PC-3 (cell line): ENCODE data around the gene QPCT. TPM values are rescaled to one million over a fixed set of nuclear protein-coding genes. Genes with fewer than 3 reads are reported as not detected.

Experiments
- ATAC-seq: fragments of 200-7000 bp; cut with Tn5 transposase; 2 replicates; pipeline ENCODE4 v1.9.1; 2020; ENCODE audit warnings: mild to moderate bottlenecking, moderate library complexity
- BruUV-seq: library from RNA; stranded (reverse); fragments of 400-500 nt; replicated peaks from 2 replicates; lab custom pipeline; 2021; lab: Mats Ljungman, UMichigan
- CTCF ChIA-PET: fragments of 300-600 bp; sonication (Branson Sonifier 250); formaldehyde crosslinking; loops from one replicate; lab custom pipeline; 2022; ENCODE audit warnings: antibody characterized with exemption; lab: Charles Lee
- POLR2A ChIA-PET: fragments of 300-600 bp; sonication (Branson Sonifier 250); formaldehyde crosslinking; loops from one replicate; lab custom pipeline; 2022; ENCODE audit warnings: antibody characterized with exemption; ENCODE audit not compliant: unreplicated experiment; lab: Charles Lee
- DNase-seq: peaks from one replicate; pipeline ENCODE4 v3.0.0-alpha.2; 2015
- H2AFZ ChIP-seq: fragments of 300-600 bp; sonication (generic); 2 replicates; pipeline ENCODE4 v1.6.0; 2016; ENCODE audit warnings: antibody characterized with exemption, low read length
- H3F3A ChIP-seq: fragments of 300-600 bp; sonication (generic); one replicate; pipeline ENCODE4 v1.6.0; 2017; ENCODE audit warnings: antibody characterized with exemption, low read length, control low read depth, mild to moderate bottlenecking; ENCODE audit not compliant: unreplicated experiment
- H3K27ac ChIP-seq: fragments of 300-600 bp; sonication (generic); 2 replicates; pipeline ENCODE4 v1.5.1; 2016; ENCODE audit warnings: mild to moderate bottlenecking, low read length
- H3K27me3 ChIP-seq: fragments of 300-600 bp; sonication (generic); 2 replicates; pipeline ENCODE4 v1.6.1; 2016; ENCODE audit warnings: low read length, mixed read lengths
- H3K36me3 ChIP-seq: fragments of 300-600 bp; sonication (generic); 2 replicates; pipeline ENCODE4 v1.6.1; 2016; ENCODE audit warnings: low read depth, mixed run types, low read length, mixed read lengths
- H3K4me1 ChIP-seq: fragments of 300-600 bp; sonication (generic); 2 replicates; pipeline ENCODE4 v1.5.1; 2016; ENCODE audit warnings: low read length; ENCODE audit not compliant: insufficient read depth
- H3K4me2 ChIP-seq: fragments of 300-600 bp; sonication (generic); 2 replicates; pipeline ENCODE4 v1.6.0; 2016; ENCODE audit warnings: low read length
- H3K4me3 ChIP-seq: fragments of 300-600 bp; sonication (generic); 2 replicates; pipeline ENCODE4 v1.5.1; 2016; ENCODE audit warnings: mild to moderate bottlenecking, low read length, mixed read lengths
- H3K79me2 ChIP-seq: fragments of 300-600 bp; sonication (generic); 2 replicates; pipeline ENCODE4 v1.6.1; 2017; ENCODE audit warnings: low read length, mixed read lengths
- H3K9ac ChIP-seq: fragments of 300-600 bp; sonication (generic); 2 replicates; pipeline ENCODE4 v1.6.0; 2016; ENCODE audit warnings: mild to moderate bottlenecking, low read length
- H3K9me2 ChIP-seq: fragments of 300-600 bp; sonication (generic); replicated peaks from 2 replicates; pipeline ENCODE4 v1.6.1; 2016; ENCODE audit warnings: mixed run types, low read length, mixed read lengths
- H3K9me3 ChIP-seq: fragments of 300-600 bp; sonication (generic); 2 replicates; pipeline ENCODE4 v1.6.1; 2016; ENCODE audit warnings: low read length, mixed read lengths
- H4K20me1 ChIP-seq: fragments of 300-600 bp; sonication (generic); 2 replicates; pipeline ENCODE4 v1.6.1; 2016; ENCODE audit warnings: low read length, mixed read lengths
- EZH2 ChIP-seq: fragments of 300-600 bp; sonication (generic); IDR thresholded peaks from one replicate; pipeline ENCODE4 v1.6.1; 2017; ENCODE audit warnings: antibody characterized with exemption, mild to moderate bottlenecking, low read length; ENCODE audit not compliant: unreplicated experiment
- EZH2phosphoT487 ChIP-seq: fragments of 300-600 bp; sonication (generic); IDR thresholded peaks from 2 replicates; pipeline ENCODE4 v1.6.1; 2018; ENCODE audit warnings: mild to moderate bottlenecking, antibody characterized with exemption, low read length, borderline replicate concordance
- intact Hi-C: fragments of 100-400 bp; cut with micrococcal nuclease; formaldehyde crosslinking; loops from 2 replicates; pipeline ENCODE4 v1.9.0; 2023
- total RNA-seq: library from RNA; depleted of rRNA; stranded (reverse); fragments of >200 nt; gene quantifications from 2 replicates; pipeline ENCODE4 v1.2.3, GENCODE V29; 2014
- TF ChIP-seq, protein P1 (sequence below): fragments of 300-600 bp; sonication (generic); conservative IDR thresholded peaks from 2 replicates; pipeline ENCODE4 v1.5.1; 2017; ENCODE audit warnings: antibody characterized with exemption, low read depth, mild to moderate bottlenecking, low read length

The QPCT gene
- total RNA-seq, 1 experiment from 2014 or later, result not detected

DNA sequence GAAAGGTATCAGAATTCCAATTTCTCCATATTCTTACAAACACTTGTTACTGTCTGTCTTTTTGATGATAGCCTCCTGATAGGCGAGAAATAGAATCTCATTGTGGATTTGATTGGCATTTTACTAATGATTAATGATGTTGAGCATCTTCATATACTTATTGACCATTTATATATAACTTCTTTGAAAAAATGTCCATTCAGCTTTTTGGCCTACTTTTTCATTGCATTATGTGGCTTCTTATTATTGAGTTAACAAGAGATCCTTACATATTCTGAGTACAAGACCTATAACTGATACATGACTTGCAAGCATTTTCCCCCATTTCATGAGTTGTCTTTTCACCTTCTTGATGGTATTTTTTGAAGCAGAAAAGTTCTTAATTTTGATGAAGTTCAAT is 54.6 kb downstream of the QPCT start:
- intact Hi-C loops, result loop anchor here (5.0 to 10.0 kb wide), 2 partner anchors 493 to 876 kb away; no protein-coding TSS in a partner anchor
- TF ChIP-seq, protein P1, sequence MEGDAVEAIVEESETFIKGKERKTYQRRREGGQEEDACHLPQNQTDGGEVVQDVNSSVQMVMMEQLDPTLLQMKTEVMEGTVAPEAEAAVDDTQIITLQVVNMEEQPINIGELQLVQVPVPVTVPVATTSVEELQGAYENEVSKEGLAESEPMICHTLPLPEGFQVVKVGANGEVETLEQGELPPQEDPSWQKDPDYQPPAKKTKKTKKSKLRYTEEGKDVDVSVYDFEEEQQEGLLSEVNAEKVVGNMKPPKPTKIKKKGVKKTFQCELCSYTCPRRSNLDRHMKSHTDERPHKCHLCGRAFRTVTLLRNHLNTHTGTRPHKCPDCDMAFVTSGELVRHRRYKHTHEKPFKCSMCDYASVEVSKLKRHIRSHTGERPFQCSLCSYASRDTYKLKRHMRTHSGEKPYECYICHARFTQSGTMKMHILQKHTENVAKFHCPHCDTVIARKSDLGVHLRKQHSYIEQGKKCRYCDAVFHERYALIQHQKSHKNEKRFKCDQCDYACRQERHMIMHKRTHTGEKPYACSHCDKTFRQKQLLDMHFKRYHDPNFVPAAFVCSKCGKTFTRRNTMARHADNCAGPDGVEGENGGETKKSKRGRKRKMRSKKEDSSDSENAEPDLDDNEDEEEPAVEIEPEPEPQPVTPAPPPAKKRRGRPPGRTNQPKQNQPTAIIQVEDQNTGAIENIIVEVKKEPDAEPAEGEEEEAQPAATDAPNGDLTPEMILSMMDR, result no peak
- TF ChIP-seq EZH2phosphoT487 (no peak), EZH2 (no peak)
- CTCF ChIA-PET, result no interaction called here
- H3K4me3 ChIP-seq, result no peak overlapping the region
- POLR2A ChIA-PET, result no interaction called here
- H4K20me1 ChIP-seq, result no peaks in the 10 kb centered on the region
- H2AFZ ChIP-seq, result no peak overlapping the region
- ATAC-seq (no peak), DNase-seq (no peak)
- H3K9me2 ChIP-seq, result no peaks in the 10 kb centered on the region
- H3K9me3 ChIP-seq, result no peaks in the 10 kb centered on the region
- no TSS peak for BruUV-seq
- no peaks in the 10 kb centered on the region for H3K79me2 ChIP-seq
- H3K36me3 ChIP-seq, result no peaks in the 10 kb centered on the region
- no peak overlapping the region for H3K9ac ChIP-seq
- H3K4me2 ChIP-seq, result no peak overlapping the region
- H3K27me3 ChIP-seq, result no peaks in the 10 kb centered on the region
- H3K27ac ChIP-seq, result no peak overlapping the region
- peaks cover 3% of the 10 kb centered on the region; the same call in 1 of the 2 replicates for H3K4me1 ChIP-seq
- no peaks in the 10 kb centered on the region for H3F3A ChIP-seq

- Histone ChIP-seq H3K36me3 (no peaks in the 10 kb centered on the region), H3K27ac (no peak overlapping the region), H2AFZ (no peak overlapping the region), H3K79me2 (no peaks in the 10 kb centered on the region), H3K4me1 (peaks cover 3% of the 10 kb centered on the region; the same call in 1 of the 2 replicates), H3K27me3 (no peaks in the 10 kb centered on the region), H3F3A (no peaks in the 10 kb centered on the region), H3K9ac (no peak overlapping the region), H4K20me1 (no peaks in the 10 kb centered on the region), H3K9me3 (no peaks in the 10 kb centered on the region), H3K9me2 (no peaks in the 10 kb centered on the region), H3K4me3 (no peak overlapping the region), H3K4me2 (no peak overlapping the region)
- ChIA-PET POLR2A (no interaction called here), CTCF (interaction anchor here (1.3 kb wide), 1 partner anchor 477 kb away, joined by 4 read pairs; no protein-coding TSS in a partner anchor)
- no peak for ATAC-seq
- DNase-seq, result no peak
- TF ChIP-seq, protein P1, result no peak
- TF ChIP-seq EZH2, result no peak
- TF ChIP-seq EZH2phosphoT487, result no peak
- no TSS peak for BruUV-seq
- intact Hi-C loops, result no loop called here
Measured at GRCh38 chr2:37400041-37400440, 55.6 kb downstream of the QPCT start.

DNA sequence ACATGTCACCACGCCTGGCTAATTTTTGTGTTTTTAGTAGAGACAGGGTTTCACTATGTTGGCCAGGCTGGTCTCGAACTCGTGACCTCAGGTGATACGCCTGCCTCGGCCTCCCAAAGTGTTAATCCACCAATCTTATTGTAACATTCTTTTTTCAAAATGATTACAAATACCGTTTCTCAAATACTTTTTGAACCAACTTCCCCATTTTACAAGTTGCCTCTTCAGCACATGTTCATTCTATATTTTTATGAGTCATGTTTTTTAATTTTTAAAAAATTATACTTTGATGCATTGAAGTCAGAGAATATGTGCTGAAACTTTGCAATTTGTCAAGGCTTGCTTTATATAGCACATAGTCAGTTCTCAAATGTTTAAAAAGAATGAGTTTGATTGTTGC is 58.2 kb downstream of the QPCT start:
- Histone ChIP-seq H3F3A (no peaks in the 10 kb centered on the region), H2AFZ (no peak overlapping the region), H3K27me3 (no peaks in the 10 kb centered on the region), H3K27ac (no peak overlapping the region), H3K9ac (no peak overlapping the region), H3K79me2 (no peaks in the 10 kb centered on the region), H3K9me2 (no peaks in the 10 kb centered on the region), H3K4me1 (no peaks in the 10 kb centered on the region), H3K36me3 (no peaks in the 10 kb centered on the region), H3K4me3 (no peak overlapping the region), H4K20me1 (no peaks in the 10 kb centered on the region), H3K9me3 (no peaks in the 10 kb centered on the region), H3K4me2 (no peak overlapping the region)
- no peak for ATAC-seq
- intact Hi-C loops, result no loop called here
- DNase-seq, result no peak
- TF ChIP-seq EZH2 (no peak), EZH2phosphoT487 (no peak)
- TF ChIP-seq, protein P1, result no peak
- ChIA-PET POLR2A (no interaction called here), CTCF (interaction anchor here (0.9 kb wide), 1 partner anchor 475 kb away, joined by 4 read pairs; no protein-coding TSS in a partner anchor)
- BruUV-seq, result no TSS peak
